ENCODE measurements around the gene TRIM31.

GRCh38 chr6:30130179-30130679, 17.3 kb upstream of the TRIM31 start:
- TF ChIP-seq POLR2A (IDR thresholded peaks at IDR 0.05) = no peak
- no peak for TF ChIP-seq CTCF (IDR thresholded peaks at IDR 0.05)
